ENCODE data around the gene ELL3.
A peak's percentile ranks its signal among the peaks of the same experiment; 100 is the strongest.
"Not testable (repeated sequence)": the region's sequence is repeated elsewhere in the genome, so short reads cannot be mapped to it uniquely, and the experiment has no call there.

ELL3 gene

DNA sequence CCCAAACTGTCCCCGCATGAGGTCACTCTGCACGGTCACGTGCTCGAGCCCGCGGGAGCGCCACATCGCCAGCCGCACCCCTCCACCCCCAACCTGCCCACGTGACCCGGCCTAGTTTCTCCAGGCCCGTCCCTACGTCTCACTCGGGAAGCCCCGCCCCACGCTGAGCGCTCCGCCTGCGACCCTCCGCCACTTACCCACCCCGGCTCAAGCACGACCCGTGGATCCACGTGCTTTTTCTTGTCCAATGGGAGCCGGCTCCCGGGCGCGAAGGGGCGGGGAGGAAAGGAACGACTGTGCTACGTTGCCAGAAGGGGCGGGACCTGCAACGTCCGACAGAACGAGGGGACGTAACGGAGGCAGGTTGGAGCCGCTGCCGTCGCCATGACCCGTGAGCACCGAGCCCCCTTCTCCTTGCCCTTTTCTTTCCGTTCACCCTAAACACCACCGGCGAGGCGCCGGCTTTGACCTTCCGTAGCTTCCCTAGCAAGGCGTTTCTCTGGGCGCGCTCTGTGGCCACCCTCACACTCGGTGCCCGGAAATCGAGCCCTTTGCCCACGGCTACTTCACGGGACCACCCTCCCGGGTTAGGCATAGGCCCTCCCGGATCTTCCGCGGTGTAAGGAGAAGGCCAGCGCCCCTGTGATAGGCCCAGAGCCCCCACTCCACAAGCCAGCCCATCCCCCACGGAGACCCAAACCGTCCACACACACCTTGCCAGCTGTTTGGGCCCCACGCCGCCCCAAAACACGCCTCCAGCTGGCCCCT is 15.4 kb upstream of the ELL3 start, which contains the start of gene SERF2:
SERF2 (plus strand) TSS at position 328 of the 768 bp plus-strand sequence; CDS start at position 385, 57 bp downstream.
- peak; percentile 95 for DNase-seq

DNA sequence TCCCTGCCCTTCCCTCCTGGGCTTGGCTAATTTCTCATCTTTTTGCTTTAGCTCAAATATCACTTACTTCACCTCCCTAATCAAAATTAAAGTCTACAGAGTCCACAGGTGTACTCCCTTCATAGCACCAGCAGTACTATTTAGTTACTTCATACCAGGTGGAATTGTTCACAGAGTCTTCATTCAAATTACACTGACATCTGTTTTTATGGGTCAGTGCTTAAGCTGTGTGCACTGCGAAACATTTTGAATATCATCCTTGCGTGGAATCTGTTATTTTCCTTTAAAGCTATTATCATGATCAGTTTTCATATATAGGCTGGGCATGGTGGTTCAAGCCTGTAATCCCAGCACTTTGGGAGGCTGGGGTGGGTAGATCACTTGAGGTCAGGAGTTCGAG is 12.6 kb upstream of the ELL3 start:
- no peak for DNase-seq

DNA sequence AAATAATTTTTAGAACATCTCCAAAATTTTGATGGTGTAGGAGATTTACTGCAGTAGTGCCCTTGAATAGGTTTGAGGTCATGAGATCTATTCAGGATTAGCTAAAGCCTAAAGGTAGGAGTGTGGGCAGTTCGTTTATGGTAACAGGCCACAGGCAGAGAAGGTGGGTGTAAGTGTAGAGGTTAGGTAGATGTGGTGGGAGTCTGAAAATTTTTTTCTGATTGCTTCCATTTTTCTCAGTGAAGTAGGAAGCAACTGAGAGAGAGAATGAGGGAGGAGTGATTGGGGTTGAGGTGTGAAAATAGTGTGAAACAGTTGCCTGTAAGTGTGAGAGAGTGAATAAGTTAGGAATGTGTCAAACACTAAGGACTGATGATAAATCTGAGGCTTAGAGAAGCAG is 2.2 kb upstream of the ELL3 start:
- DNase-seq, result no peak

DNA sequence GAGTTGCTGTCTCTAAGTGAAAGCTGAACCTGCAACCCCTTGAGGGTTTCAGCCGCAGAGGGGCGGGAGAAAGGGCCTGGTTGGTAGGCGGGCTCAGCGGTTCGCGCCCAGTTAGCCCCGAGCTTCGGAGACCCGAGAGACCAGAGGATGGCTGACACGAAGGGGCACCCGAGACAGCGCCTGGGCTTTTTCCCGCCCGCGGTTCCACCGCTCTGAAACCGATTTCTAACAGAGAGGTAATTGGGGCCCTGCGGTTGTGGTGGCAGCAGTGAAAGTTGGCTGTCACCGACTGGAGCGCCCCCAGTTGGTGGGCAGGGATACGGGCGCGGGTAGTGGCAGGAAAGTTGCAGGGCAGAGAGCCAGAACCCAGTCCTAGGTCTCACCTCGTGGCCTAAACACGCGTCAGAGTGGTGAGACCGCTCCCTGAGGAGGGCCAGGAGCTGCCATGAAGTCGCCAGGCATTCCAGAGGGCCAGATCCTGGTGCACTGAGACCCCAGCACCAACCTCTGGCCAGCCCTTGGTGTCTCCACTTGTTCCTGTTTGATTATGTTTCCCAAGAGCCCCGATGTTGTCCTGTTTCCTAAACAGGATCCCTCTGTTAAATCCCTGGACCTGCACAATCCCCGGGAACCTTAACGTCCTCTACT is 625 bp upstream of the ELL3 start:
- peak; percentile 76 for DNase-seq

DNA sequence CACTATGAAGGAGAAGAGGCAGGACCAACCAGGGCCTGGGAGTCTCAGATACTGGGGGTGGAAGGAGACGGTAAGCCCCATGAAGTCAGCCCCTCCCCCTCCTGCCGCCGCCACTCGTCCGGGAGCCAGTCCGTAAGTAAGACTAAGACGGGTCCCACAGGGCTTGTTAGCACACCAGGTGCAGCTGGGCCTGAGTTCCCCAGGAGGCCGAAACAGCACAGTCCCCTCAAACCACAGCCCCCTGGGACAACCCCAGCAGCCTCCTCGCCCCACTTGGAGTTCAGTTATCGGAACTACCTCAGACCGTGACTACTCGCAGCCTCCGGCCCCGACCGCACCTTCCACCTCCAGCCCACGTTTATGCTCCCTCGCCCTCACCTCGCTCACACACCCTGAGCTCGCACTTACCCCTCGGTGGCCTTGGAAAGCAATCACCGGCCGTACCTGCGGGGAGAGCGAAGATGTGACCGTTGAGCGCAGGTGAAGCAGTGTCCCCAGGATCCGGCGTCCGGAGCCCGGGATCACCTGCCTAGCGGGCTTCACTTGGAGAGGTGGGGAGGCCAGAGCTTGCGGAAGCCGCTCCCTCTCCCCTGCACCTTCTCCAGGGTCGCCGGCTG is 557 bp downstream of the ELL3 start:
- DNase-seq, result no peak

DNA sequence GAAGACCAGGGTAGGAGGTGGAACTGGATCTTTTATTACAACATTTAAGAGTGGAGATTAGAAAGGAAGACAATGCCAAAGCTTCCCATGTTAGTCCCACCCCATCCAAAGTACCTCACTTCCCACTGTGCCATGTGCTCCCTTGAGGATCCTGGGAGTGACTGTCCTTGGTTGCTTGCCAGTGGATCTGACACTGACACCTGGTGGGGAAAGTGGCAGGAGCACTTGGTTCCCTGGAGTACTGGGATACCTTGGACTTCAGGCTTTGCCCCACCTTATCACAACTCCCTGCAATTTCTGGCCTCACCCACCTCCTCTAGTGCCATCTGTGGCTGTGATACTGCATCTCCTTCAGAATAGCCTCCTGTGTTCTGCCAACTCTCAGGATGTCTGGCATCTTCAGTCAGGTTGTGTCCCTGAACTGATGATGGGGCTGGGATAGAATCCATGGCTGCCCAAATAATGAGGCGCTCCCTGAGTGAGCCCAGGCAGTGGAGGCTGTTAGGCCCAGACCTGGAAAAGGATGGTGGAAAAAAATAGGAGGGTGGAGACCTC is 1.3 kb downstream of the ELL3 start:
- DNase-seq, result peak; percentile 49

DNA sequence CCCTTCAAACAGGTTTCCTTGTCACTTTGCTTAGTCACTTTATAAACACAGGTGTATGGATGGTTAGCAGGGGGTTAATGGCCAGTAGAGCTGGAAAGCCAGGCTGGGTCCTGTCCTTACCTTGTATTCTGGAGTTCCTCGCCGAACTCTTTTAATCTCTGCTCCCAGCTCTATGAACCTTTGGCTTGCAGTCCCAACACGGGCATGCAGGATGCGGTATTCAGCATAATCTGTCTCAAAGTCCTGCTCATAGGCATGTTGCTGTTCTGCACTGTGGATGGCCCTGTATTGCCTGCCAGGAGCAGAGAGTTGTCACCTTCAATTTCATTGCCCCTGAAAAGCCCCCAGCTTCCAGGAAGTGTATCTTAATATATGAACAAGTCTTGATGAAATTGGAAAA is 2.7 kb downstream of the ELL3 start:
- DNase-seq, result no peak

DNA sequence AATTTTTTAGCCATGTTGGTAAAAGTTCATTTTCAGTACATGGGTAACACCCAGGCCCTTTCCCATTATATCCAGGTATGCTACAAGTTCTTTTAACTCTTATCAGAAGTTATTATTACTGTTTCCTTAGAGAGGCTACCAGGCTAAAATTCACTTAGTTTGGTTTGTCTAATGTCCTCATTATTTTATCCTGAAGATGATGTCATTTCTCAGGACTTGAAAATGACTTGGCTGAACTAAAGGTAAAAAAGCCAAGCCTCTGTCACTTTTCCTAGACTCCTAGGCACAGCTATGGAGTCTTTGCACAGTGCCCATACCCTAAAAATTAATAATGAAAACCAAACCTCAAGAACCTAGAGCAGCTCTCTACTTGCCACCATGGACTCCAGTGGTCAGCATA is 4.1 kb downstream of the ELL3 start:
- no peak for DNase-seq

DNA sequence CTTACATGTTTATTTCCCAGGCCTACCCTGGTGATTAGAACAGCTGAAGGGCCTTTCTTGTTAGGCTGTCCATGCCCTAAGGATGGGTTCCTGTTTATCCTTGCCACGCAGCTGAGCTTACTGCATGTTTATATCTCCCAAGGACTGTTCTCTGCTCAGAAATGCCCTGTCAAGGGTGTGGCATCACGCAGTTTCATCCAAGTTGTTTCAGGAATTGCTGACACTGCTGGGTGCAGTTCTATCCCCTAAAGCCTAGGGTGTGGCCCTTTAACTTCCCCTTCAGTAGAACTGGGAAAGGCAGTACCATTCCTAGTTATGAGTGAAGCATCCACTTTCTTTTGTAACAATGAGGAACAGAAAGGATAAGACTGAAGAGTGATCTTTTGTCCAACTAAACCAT is 5.0 kb downstream of the ELL3 start:
- no peak for DNase-seq

DNA sequence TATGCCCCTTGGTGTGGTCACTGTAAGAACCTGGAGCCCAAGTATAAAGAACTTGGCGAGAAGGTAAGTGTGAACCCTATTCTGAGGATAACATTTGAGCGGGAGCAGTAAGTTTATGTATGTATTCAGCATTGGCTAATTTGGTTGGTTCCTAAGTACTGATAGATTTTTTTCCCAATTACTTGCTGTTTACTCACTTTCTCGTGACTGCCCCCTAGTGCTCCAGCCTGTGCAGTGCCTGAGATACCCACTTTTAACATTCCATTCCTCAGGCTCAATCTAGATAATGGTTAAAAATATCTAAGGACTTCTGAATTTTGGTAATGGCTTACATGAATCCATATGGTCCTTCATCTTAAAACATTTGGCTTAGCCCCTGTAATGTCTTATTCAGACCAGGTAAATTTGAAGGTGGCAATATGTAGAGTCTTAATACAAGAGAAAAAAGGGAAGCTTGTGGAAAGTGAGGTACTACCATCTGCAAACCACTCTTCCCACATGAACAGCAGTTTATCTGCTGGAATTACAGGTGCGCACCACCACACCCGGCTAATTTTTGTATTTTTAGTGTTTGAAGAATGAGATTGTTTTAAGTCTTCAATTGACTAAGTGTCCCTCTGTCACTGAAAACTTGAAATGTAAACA is 7.1 kb downstream of the ELL3 start:
- DNase-seq, result peak; percentile 31

DNA sequence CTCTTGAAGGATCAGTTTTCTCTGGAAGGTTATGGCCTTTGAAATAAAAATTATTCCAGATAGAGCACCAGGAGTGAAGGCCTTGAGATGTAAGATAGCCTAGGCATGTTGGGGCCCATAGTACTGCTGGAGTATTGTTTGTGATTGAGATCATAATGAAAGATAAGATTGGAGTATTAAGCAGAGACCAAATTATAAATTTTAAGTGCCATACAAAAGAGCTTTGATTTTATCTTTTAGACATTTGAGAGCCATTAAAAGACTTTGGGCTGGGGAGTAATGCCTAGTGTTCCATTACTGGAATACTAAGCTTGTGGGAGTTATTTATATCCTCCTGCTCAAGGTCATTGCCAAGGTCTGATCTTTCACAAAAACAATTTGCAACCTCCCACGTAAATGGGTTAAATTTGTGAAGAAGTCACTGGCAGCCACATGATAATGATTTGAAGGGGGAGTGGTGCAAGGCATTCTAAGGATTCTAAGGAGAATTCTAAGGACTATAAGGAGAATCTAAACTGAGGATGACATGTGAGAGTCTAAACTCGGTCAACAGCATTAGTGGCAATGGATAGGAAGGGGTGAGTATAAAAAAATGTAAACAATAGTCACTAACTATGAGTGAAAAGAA is 12.8 kb downstream of the ELL3 start:
- no peak for DNase-seq

DNA sequence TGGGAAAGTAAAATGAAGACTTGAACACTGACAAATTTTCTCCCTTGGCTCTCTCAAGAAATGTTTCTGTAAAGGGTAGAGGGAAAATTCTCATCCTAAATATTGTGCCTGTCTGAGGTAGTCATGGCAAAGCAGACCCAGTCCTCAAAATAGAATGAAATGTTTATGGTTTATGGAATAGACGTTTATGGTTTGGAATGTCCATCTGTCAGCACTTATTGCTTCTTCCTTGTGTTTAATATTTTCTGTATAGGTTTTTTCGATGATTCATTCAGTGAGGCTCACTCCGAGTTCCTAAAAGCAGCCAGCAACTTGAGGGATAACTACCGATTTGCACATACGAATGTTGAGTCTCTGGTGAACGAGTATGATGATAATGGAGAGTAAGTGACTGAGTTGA is 13.9 kb downstream of the ELL3 start:
- DNase-seq, result no peak

DNA sequence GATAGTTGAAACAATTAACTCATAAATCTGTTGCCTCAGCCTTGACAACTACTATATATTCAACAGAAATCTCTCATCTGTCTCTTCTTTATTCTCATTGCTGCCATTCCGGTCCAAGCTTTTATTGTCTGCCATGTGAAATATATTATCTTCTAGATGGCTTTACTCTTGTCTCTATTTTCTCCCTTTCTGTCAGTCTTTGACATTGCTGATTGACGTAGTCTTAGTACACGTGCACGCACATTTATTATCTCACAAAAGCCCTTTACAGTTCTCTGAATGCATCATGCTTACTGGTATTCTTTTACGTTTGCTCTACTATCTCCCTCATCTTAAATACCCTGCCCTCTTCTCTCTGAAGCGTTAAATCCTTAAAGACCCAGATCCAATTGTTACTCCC is 24.9 kb downstream of the ELL3 start:
- DNase-seq, result no peak

DNA sequence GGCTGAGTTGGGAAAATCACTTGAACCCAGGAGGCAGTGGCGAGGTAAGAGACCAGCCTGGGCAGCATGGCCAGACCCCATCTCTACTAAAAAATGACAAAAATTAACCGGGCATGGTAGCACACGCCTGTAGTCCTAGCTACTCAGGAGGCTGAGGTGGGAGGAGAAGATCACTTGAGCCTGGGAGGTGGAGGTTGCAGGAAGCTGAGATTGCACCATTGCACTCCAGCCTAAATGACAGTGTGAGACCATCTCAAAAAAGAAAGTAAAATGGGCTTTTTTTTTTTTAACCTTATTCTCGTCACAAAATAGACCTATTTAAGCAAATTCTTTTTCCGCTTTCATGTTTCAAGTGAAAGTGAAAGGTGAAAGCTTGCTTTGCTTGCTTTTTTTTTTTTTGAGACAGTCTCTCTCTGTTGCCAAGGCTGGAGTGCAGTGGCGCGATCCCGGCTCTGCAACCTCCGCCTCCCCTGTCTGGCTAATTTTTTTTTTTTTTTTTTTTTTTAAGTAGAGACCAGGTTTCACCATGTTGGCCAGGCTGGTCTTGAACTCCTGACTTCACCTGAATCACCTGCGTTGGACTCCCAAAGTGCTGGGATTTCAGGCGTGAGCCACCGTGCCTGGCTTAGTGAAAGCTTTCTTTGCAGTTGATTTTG is 26.9 kb downstream of the ELL3 start:
- DNase-seq, result no peak

DNA sequence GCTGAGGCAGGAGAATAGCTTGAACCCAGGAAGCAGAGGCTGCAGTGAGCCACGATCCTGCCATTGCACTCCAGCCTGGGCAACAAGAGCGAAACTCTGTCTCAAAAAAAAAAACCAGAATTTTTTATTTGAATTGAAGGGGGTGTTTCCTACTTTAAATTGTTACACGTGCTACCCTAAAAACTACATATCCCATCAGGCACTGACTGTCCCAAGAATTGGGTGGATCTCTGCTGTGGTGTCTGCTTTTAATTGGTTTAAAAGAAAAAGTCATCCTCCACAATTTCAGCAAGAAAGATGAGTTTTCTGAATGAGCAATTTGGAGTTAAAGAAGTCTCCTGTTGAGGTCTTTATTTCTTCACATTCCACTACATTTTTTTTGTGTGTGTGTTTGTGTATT is 28.4 kb downstream of the ELL3 start:
- no peak for DNase-seq

DNA sequence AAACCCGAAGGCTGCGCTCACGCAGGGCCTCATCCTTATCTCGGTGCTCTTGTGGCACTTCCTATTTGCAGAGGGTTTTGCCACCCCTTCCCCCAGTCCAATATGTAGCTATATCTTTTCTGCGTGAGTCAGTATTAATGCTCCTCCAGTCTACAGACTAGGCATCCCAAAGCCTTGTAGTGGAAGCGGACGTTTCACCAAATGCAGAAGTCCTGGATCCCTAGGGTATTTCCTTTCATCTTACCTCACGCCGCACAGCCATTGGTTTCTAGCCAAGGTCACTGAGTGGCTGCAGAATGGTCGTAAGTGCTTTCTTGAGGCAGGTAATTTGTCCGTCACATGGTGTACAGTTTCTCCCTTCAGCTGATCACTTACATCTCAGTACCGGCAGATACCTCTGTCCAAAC is 29.9 kb downstream of the ELL3 start:
- DNase-seq, result not testable (repeated sequence)

DNA sequence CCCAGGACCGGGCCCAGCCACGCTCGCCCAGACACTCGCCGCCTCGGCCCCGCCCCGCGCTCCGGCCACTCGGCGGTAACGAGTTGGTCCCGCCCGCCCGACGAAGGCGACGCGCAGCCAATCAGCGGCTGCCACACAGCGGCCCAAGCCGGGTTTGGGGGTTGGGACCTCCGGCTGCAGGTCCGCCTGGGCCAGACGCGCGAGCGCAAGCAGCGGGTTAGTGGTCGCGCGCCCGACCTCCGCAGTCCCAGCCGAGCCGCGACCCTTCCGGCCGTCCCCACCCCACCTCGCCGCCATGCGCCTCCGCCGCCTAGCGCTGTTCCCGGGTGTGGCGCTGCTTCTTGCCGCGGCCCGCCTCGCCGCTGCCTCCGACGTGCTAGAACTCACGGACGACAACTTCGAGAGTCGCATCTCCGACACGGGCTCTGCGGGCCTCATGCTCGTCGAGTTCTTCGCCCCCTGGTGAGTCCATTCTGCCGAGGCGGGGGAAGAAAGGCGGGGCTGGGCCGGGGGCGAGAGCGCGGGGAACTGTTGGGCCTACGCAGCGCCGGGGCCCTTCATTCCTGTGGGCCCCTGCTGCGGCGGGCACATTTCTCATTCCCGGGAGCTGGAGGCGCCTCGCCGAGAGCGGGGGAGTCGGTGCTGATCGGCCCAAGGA is 30.4 kb downstream of the ELL3 start, which contains the start of gene PDIA3:
PDIA3 (plus strand) TSS at position 194 of the 658 bp plus-strand sequence; CDS start at position 296, 102 bp downstream.
- peak; percentile 40 for DNase-seq

DNA sequence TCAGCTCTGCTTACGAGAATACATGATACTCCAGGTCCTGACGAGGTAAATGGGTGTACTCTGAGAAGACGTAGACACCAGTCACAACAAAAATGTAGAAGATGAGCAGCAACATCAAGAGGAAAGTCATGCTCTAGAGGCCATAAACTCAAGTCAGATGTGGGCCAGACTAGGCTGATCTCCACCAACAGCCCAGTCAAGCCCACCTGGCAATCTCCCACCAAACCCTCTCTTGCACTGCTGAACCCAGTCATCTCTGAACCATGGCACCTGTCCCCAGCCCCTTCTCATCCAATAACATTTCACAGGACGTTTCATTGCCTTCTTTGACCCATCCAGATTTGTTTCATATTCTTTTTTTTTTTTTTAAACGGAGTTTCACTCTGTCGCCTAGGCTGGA is 41.4 kb downstream of the ELL3 start:
- no peak for DNase-seq

DNA sequence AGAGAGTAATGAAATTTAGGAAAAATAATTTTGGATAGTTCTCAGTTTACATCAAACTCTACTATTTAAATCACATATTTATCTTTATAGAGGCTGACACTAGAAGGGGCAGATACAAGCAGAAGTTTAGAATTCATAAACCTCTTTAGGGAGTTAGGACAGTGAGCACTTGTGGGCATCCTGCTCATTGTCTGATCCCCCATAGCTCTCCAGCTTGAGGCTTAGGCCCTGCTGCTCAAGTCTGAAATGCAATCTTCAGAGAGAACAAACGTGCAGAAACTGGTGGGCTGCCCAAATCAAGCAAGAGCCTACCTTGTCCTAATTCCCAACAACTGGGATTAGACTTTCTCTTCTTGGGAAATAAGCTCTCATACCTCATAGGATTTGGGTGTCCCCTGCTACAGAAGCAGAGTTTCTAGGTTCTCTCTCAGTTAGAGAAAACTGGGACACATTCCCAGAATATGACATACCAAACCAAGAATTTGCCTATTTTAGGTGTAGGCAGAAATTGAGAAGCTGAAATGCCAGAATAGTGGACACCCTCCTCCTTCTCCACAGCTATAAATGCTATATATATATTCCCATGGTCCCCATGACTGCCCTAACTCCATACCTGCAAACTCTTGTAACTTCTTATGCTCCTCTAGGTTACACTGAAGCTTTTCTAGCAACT is 48.6 kb downstream of the ELL3 start:
- DNase-seq, result not testable (repeated sequence)

DNA sequence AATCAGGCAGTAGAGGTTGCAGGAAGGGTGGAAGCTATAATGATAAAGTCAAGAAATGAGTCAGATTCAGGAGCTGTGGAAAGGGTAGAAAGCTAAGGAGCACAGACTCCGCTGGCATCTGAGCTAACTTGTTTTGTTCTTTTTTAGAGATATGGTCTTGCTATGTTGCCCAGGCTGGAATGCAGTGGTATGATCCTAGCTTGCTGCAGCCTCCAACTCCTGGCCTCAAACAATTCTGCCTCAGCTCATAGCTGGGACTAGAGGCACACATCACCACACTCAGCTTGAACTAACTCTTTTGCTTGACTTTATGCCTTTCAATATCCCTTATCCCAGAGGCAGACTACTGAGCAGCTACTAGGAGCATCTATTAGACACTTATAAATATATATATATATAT is 50.5 kb downstream of the ELL3 start:
- DNase-seq, result not testable (repeated sequence)

DNA sequence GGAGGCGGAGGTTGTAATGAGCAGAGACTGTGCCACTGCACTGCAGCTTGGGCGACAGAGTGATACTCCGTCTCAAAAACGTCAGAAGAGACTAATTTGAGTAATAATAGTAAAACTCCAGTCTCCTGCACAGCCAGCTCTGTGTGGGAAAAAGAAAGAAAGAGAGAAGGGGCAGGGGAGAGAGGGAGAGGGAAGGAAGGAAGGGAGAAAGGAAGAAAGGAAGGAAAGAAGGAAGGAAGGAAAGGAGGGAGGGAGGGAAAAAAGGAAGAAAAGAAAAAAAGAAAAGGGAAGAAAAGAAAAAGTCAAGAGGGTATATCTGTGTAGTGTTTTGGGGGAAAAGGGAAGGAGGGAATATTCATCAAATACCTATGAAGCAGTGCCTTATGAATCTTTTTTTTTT is 53.6 kb downstream of the ELL3 start:
- no peak for DNase-seq
